ENCODE results near the gene WIPI1. TPM values are rescaled to one million over a fixed set of nuclear protein-coding genes. Genes with fewer than 3 reads are reported as not detected.
"Not testable (repeated sequence)": the region's sequence is repeated elsewhere in the genome, so short reads cannot be mapped to it uniquely, and the experiment has no call there.

The WIPI1 gene
- total RNA-seq, 1 donor from 2014 or later: 252 TPM

DNA sequence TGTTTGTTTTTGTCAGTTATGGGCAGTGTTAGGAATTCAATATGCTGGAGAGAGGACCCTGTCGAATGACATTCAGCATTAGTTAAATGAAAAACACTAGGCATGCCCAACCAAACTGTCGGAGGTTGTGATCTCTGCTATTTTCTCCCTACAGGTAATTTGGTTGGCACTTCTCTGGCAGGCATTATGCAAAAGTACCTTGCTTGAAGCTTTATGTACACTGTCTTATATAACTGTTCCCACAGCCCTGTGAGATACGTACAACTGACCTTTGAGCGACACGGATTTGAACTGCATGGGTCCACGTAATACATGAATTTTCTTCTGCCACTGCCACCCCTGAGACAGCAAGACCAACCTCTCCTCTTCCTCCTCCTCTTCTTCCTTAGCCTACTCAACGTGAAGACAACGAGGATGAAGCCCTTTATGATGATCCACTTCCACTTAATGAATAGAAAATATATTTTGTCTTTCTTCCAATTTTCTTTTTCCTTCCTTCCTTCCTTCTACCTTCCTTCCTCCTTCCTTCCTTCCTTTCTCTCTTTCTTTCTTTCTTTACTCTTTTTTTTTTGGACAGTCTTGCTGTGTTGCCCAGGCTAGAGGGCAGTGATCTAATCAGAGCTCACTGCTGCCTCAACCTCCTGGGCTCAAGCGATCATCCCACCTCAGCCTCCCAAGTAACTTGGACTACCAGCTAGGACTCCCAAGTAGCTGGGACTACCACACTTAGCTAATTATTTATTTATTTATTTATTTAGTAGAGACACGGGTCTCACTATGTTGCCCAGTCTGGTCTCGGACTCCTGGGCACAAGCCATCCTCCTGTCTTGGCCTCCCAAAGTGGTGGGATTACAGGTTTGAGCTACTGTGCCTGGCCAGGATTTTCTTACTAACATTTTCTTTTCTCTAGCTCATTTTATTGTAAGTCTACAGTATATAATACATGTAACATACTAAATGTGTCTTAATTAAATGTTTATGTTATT is 77.3 kb downstream of the WIPI1 start:
- DNase-seq: no peak
- Mint-ChIP-seq H3K27me3 (ENCODE audit: unreplicated experiment) (peaks cover 4% of the 10 kb centered on the region), H3K36me3 (ENCODE audit: unreplicated experiment) (no peaks in the 10 kb centered on the region), H3K4me3 (ENCODE audit: unreplicated experiment) (no peak overlapping the region), H3K4me1 (ENCODE audit: low read depth, unreplicated experiment) (peaks cover 14% of the 10 kb centered on the region), H3K27ac (ENCODE audit: unreplicated experiment) (no peak overlapping the region), H3K9me3 (ENCODE audit: unreplicated experiment) (peaks cover 2% of the 10 kb centered on the region)
- TF ChIP-seq, protein P1, sequence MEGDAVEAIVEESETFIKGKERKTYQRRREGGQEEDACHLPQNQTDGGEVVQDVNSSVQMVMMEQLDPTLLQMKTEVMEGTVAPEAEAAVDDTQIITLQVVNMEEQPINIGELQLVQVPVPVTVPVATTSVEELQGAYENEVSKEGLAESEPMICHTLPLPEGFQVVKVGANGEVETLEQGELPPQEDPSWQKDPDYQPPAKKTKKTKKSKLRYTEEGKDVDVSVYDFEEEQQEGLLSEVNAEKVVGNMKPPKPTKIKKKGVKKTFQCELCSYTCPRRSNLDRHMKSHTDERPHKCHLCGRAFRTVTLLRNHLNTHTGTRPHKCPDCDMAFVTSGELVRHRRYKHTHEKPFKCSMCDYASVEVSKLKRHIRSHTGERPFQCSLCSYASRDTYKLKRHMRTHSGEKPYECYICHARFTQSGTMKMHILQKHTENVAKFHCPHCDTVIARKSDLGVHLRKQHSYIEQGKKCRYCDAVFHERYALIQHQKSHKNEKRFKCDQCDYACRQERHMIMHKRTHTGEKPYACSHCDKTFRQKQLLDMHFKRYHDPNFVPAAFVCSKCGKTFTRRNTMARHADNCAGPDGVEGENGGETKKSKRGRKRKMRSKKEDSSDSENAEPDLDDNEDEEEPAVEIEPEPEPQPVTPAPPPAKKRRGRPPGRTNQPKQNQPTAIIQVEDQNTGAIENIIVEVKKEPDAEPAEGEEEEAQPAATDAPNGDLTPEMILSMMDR (IDR thresholded peaks at IDR 0.05; ENCODE audit: partially characterized antibody, unreplicated experiment): no peak

DNA sequence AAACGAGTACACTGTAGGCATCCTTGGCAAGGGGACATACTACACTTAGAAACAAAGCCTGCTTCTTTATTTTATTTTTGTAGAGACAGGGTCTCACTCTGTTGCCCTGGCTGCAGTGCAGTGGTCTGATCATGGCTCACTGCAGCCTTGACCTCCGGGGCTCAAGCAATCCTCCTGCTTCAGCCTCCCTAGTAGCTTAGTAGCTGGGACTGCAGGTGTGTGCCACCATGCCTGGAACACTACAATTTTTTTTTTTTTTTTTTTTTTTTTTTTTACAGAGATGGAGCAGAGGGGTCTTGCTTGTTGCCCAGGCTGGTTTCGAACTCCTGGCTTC is 78.2 kb downstream of the WIPI1 start:
- no peak for DNase-seq
- H3K36me3 Mint-ChIP-seq (ENCODE audit: unreplicated experiment): no peaks in the 10 kb centered on the region
- no peak overlapping the region for H3K27ac Mint-ChIP-seq (ENCODE audit: unreplicated experiment)
- peaks cover 6% of the 10 kb centered on the region for H3K27me3 Mint-ChIP-seq (ENCODE audit: unreplicated experiment)
- peaks cover 14% of the 10 kb centered on the region for H3K4me1 Mint-ChIP-seq (ENCODE audit: low read depth, unreplicated experiment)
- TF ChIP-seq, protein P1 (IDR thresholded peaks at IDR 0.05; ENCODE audit: partially characterized antibody, unreplicated experiment): no peak
- H3K9me3 Mint-ChIP-seq (ENCODE audit: unreplicated experiment): peaks cover 2% of the 10 kb centered on the region
- H3K4me3 Mint-ChIP-seq (ENCODE audit: unreplicated experiment): no peak overlapping the region

DNA sequence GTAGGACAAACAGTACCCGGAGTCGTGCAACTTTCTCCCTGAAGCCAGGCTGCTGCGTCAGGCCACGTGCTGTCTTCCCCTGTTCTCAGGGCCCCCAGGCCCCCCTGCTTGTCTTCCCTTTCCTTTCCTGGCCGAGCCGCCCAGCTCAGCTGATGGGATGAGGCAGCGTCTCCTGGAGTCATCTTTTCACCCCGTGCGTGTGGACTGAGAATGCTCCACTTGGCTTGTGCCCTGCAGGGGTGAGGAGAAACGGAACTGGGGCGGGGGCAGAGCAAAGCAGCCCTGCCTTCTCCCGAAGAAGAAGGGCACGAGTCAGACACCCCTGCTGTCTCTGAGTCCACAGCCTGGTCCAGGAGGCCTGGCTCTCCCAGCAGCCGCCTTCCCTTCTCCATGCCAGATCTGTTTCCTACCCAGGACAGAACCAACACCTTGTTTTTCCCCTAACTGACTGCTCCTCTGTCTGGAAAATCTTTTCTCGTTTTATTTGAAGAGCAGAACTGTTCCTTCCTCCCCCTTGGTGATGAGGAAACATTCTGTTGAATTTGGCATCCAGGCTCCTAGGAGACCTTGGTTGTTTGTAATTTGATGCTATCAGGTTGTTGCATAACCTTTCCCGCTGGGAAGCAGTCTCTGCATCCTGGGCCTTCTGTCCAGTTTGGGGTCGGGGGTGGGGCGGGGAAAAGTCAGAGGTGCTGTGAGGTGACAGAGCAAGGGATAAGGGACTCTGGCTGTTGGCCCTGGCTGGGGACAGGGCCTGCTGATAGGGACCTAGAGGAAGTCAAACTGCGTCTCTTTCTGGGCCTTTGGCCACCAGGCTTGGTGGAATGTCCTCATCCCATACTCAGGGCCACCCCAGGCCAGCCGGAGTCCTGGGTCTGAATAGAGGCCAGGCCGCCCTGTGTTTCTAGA is 78.8 kb downstream of the WIPI1 start:
- no peak for DNase-seq
- peaks cover 2% of the 10 kb centered on the region for H3K9me3 Mint-ChIP-seq (ENCODE audit: unreplicated experiment)
- no peaks in the 10 kb centered on the region for H3K36me3 Mint-ChIP-seq (ENCODE audit: unreplicated experiment)
- no peak overlapping the region for H3K27ac Mint-ChIP-seq (ENCODE audit: unreplicated experiment)
- TF ChIP-seq, protein P1 (IDR thresholded peaks at IDR 0.05; ENCODE audit: partially characterized antibody, unreplicated experiment): no peak
- H3K4me1 Mint-ChIP-seq (ENCODE audit: low read depth, unreplicated experiment): peaks cover 14% of the 10 kb centered on the region
- peaks cover 6% of the 10 kb centered on the region for H3K27me3 Mint-ChIP-seq (ENCODE audit: unreplicated experiment)
- H3K4me3 Mint-ChIP-seq (ENCODE audit: unreplicated experiment): peak overlapping the region; percentile 37

DNA sequence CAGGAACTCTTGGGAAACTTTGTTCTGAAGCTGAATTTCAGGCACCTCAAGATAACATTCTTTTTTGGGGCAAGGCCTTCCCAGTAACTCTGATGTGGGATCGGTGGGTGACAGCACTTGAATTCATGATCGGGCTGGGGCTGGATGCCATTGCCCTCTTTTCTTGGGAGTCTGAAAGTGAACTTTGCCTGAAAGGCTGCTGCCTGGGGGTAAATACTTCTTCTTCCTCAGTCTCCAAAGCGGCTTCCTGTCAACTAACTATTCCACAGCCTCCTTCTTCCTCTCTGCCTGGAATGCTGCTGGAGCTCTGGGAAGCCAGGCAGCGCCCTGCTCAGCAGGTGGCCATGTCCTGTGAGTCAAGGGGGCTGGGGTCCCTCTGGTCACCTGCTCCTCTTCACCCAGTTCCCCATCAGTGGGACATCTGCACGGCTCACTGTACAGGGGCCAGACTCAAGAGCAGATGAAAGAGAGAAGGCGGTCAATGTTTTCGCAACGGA is 79.5 kb downstream of the WIPI1 start:
- H3K36me3 Mint-ChIP-seq (ENCODE audit: unreplicated experiment): no peaks in the 10 kb centered on the region
- no peak for DNase-seq
- no peak overlapping the region for H3K27ac Mint-ChIP-seq (ENCODE audit: unreplicated experiment)
- H3K4me1 Mint-ChIP-seq (ENCODE audit: low read depth, unreplicated experiment): peaks cover 14% of the 10 kb centered on the region
- peaks cover 6% of the 10 kb centered on the region for H3K27me3 Mint-ChIP-seq (ENCODE audit: unreplicated experiment)
- no peak overlapping the region for H3K4me3 Mint-ChIP-seq (ENCODE audit: unreplicated experiment)
- TF ChIP-seq, protein P1 (IDR thresholded peaks at IDR 0.05; ENCODE audit: partially characterized antibody, unreplicated experiment): no peak
- H3K9me3 Mint-ChIP-seq (ENCODE audit: unreplicated experiment): no peaks in the 10 kb centered on the region

DNA sequence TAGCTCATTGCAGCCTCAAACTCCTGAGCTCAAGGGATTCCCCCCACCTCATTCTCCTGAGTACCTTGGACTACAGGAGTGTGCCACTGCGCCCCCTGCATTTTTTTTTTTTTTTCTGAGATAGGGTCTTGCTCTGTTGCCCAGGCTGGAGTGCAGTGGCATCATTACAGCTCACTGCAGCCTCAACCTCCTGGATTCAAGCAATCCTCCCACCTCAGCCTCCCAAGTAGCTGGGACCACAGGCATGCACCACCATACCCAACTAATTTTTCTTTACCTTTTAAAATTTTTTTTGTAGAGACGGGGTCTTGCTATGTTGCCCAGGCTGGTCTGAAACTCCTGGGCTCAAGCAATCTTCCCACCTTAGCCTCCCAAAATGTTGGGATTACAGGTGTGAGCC is 81.1 kb downstream of the WIPI1 start:
- H3K4me3 Mint-ChIP-seq (ENCODE audit: unreplicated experiment); H3K27me3 Mint-ChIP-seq (ENCODE audit: unreplicated experiment); H3K27ac Mint-ChIP-seq (ENCODE audit: unreplicated experiment); DNase-seq; H3K4me1 Mint-ChIP-seq (ENCODE audit: low read depth, unreplicated experiment); H3K9me3 Mint-ChIP-seq (ENCODE audit: unreplicated experiment); H3K36me3 Mint-ChIP-seq (ENCODE audit: unreplicated experiment): not testable (repeated sequence)
